ENCODE measurements around the gene NFIB. TPM values are rescaled to one million over a fixed set of nuclear protein-coding genes. Genes with fewer than 3 reads are reported as not detected.

The NFIB gene
- total RNA-seq, 1 experiment from 2014 or later: 35.1 TPM

GRCh38 chr9:14037331-14037730, 276.6 kb downstream of the NFIB start:
- Histone ChIP-seq H3K9me2 (ENCODE audit: insufficient read depth) (no peaks in the 10 kb centered on the region), H3K27ac (no peak overlapping the region), H3K36me3 (ENCODE audit: low read depth) (no peaks in the 10 kb centered on the region), H4K20me1 (ENCODE audit: insufficient read depth) (no peaks in the 10 kb centered on the region), H3F3A (ENCODE audit: insufficient read depth, low read depth) (no peaks in the 10 kb centered on the region), H3K4me3 (no peak overlapping the region), H3K79me2 (ENCODE audit: low read depth) (no peaks in the 10 kb centered on the region), H3K4me1 (replicated peaks; ENCODE audit: insufficient read depth) (no peaks in the 10 kb centered on the region), H3K9me3 (ENCODE audit: insufficient read depth, low read depth) (no peaks in the 10 kb centered on the region), H2AFZ (no peak overlapping the region), H3K4me2 (no peak overlapping the region), H3K27me3 (ENCODE audit: insufficient read depth, low read depth) (no peaks in the 10 kb centered on the region)
- CTCF ChIA-PET: no interaction called here
- TF ChIP-seq EZH2 (IDR thresholded peaks at IDR 0.05; ENCODE audit: low read depth) (no peak), CTCF (conservative IDR thresholded peaks at IDR 0.05) (no peak)
- BruUV-seq (replicated peaks): no TSS peak
- intact Hi-C loops (cut with micrococcal nuclease; ENCODE audit: unreplicated experiment): no loop called here
- POLR2A ChIA-PET (ENCODE audit: unreplicated experiment): interaction anchor here (0.5 kb wide), 1 partner anchor 15 kb away, joined by 5 read pairs; no protein-coding TSS in a partner anchor
- no peak for DNase-seq

GRCh38 chr9:14033067-14033466, 280.9 kb downstream of the NFIB start:
- Histone ChIP-seq H3K9me3 (ENCODE audit: insufficient read depth, low read depth) (no peaks in the 10 kb centered on the region), H3K27me3 (ENCODE audit: insufficient read depth, low read depth) (no peaks in the 10 kb centered on the region), H3K4me2 (no peak overlapping the region), H3K36me3 (ENCODE audit: low read depth) (no peaks in the 10 kb centered on the region), H3K4me1 (replicated peaks; ENCODE audit: insufficient read depth) (peaks cover 18% of the 10 kb centered on the region), H3K9me2 (ENCODE audit: insufficient read depth) (no peaks in the 10 kb centered on the region), H3K27ac (no peak overlapping the region), H4K20me1 (ENCODE audit: insufficient read depth) (no peaks in the 10 kb centered on the region), H3K79me2 (ENCODE audit: low read depth) (no peaks in the 10 kb centered on the region), H2AFZ (no peak overlapping the region), H3K4me3 (no peak overlapping the region), H3F3A (ENCODE audit: insufficient read depth, low read depth) (peaks cover 7% of the 10 kb centered on the region; the same call in 1 of the 2 replicates)
- BruUV-seq (replicated peaks): no TSS peak
- intact Hi-C loops (cut with micrococcal nuclease; ENCODE audit: unreplicated experiment): loop anchor here (5.0 kb wide), 1 partner anchor 279 kb away; the partner anchor contains the start of gene NFIB
- POLR2A ChIA-PET (ENCODE audit: unreplicated experiment): no interaction called here
- TF ChIP-seq EZH2 (IDR thresholded peaks at IDR 0.05; ENCODE audit: low read depth): no peak
- no peak for TF ChIP-seq CTCF (conservative IDR thresholded peaks at IDR 0.05)
- no peak for DNase-seq
- CTCF ChIA-PET: no interaction called here

Data from PC-9 (cell line).